Measurements from ENCODE around the gene COL4A1.

Gene COL4A1

GRCh38 chr13:110308656-110309359, 1.9 kb upstream of the COL4A1 start:
- DNase-seq = no peak

GRCh38 chr13:110307767-110308655, 1.1 kb upstream of the COL4A1 start:
- DNase-seq = no peak

- no peak for DNase-seq
These were observed 507 bp downstream of the COL4A1 start for GRCh38 chr13:110306340-110306959.

- DNase-seq = no peak
These were observed 1.0 kb downstream of the COL4A1 start for GRCh38 chr13:110305949-110306339.

GRCh38 chr13:110305544-110305943, 1.4 kb downstream of the COL4A1 start:
- DNase-seq = no peak

- DNase-seq = no peak
These were observed 2.0 kb downstream of the COL4A1 start for GRCh38 chr13:110305001-110305400.

GRCh38 chr13:110304256-110304655, 2.7 kb downstream of the COL4A1 start:
- DNase-seq = no peak

GRCh38 chr13:110303644-110304043, 3.3 kb downstream of the COL4A1 start:
- no peak for DNase-seq

GRCh38 chr13:110302997-110303396, 4.0 kb downstream of the COL4A1 start:
- DNase-seq = no peak

GRCh38 chr13:110301606-110302553, 5.1 kb downstream of the COL4A1 start:
- no peak for DNase-seq

GRCh38 chr13:110301083-110301482, 5.9 kb downstream of the COL4A1 start:
- DNase-seq = no peak

- DNase-seq = no peak
These were observed 6.7 kb downstream of the COL4A1 start for GRCh38 chr13:110300090-110300815.

GRCh38 chr13:110299283-110299840, 7.6 kb downstream of the COL4A1 start:
- DNase-seq = no peak

GRCh38 chr13:110298505-110299282, 8.3 kb downstream of the COL4A1 start:
- DNase-seq = no peak

GRCh38 chr13:110297766-110298504, 9.0 kb downstream of the COL4A1 start:
- DNase-seq = no peak

- no peak for DNase-seq
These were observed 9.9 kb downstream of the COL4A1 start for GRCh38 chr13:110297011-110297410.

- DNase-seq = no peak
These were observed 12.3 kb downstream of the COL4A1 start for GRCh38 chr13:110294622-110295021.

GRCh38 chr13:110294146-110294545, 12.8 kb downstream of the COL4A1 start:
- no peak for DNase-seq

GRCh38 chr13:110293649-110294048, 13.3 kb downstream of the COL4A1 start:
- DNase-seq = no peak

GRCh38 chr13:110293037-110293436, 13.9 kb downstream of the COL4A1 start:
- no peak for DNase-seq

All from KG1 (cell line).